GM21576 (cell line): ENCODE results near the gene FGF13.
A peak's percentile ranks its signal among the peaks of the same experiment; 100 is the strongest.

Experiments
- ATAC-seq: cut with Tn5 transposase; IDR thresholded peaks from one replicate; pipeline ENCODE4 v1.9.1; 2021; ENCODE audit warnings: mild to moderate bottlenecking, moderate library complexity; ENCODE audit not compliant: unreplicated experiment

FGF13 gene

GRCh38 chrX:138711399-138712347 is at the start of gene FGF13:
TSS of gene FGF13 (minus strand) at chrX:138711717. CDS start at chrX:138711003, 714 bp downstream.
- ATAC-seq, result no peak

- no peak for ATAC-seq
Observed at GRCh38 chrX:138759217-138759943, 47.9 kb upstream of the FGF13 start.

- no peak for ATAC-seq
Observed at GRCh38 chrX:138756234-138756633, 44.7 kb upstream of the FGF13 start.

- no peak for ATAC-seq
Observed at GRCh38 chrX:138754861-138755260, 43.3 kb upstream of the FGF13 start.

GRCh38 chrX:138748480-138748879 is 37.0 kb upstream of the FGF13 start:
- ATAC-seq, result no peak

GRCh38 chrX:138745196-138745595 is 33.7 kb upstream of the FGF13 start:
- peak; percentile 82 for ATAC-seq

GRCh38 chrX:138742217-138742616 is 30.7 kb upstream of the FGF13 start:
- no peak for ATAC-seq

GRCh38 chrX:138740341-138740740 is 28.8 kb upstream of the FGF13 start:
- no peak for ATAC-seq

GRCh38 chrX:138723301-138723700 is 11.8 kb upstream of the FGF13 start:
- ATAC-seq, result no peak

GRCh38 chrX:138719396-138719795 is 7.9 kb upstream of the FGF13 start:
- ATAC-seq, result no peak

- ATAC-seq, result no peak
Observed at GRCh38 chrX:138718941-138719340, 7.4 kb upstream of the FGF13 start.

GRCh38 chrX:138710866-138711341 is 613 bp downstream of the FGF13 start:
- no peak for ATAC-seq

GRCh38 chrX:138709886-138710791 is 1.4 kb downstream of the FGF13 start:
- ATAC-seq, result no peak

- ATAC-seq, result no peak
Observed at GRCh38 chrX:138708268-138708667, 3.2 kb downstream of the FGF13 start.

GRCh38 chrX:138704596-138704995 is 6.9 kb downstream of the FGF13 start:
- no peak for ATAC-seq

GRCh38 chrX:138704101-138704500 is 7.4 kb downstream of the FGF13 start:
- no peak for ATAC-seq

- ATAC-seq, result no peak
Observed at GRCh38 chrX:138692591-138692990, 18.9 kb downstream of the FGF13 start.

GRCh38 chrX:138691186-138691585 is 20.3 kb downstream of the FGF13 start:
- ATAC-seq, result no peak

- ATAC-seq, result no peak
Observed at GRCh38 chrX:138690591-138690990, 20.9 kb downstream of the FGF13 start.

GRCh38 chrX:138683600-138683999 is 27.9 kb downstream of the FGF13 start:
- no peak for ATAC-seq

- no peak for ATAC-seq
Observed at GRCh38 chrX:138669693-138670092, 41.8 kb downstream of the FGF13 start.
